Chondrocyte (in vitro differentiated cells): Measurements from ENCODE around the gene HOXC6. TPM values are rescaled to one million over a fixed set of nuclear protein-coding genes. Genes with fewer than 3 reads are reported as not detected.
A peak's percentile ranks its signal among the peaks of the same experiment; 100 is the strongest.

Experiments
- DNase-seq: peaks from one replicate; pipeline ENCODE4 v3.0.0; 2021; ENCODE audit warnings: mixed read lengths, low spot score
- H3K27ac Mint-ChIP-seq: one replicate; pipeline ENCODE4 v1.8.0; 2021; ENCODE audit warnings: mild to moderate bottlenecking, moderate library complexity, mixed read lengths; ENCODE audit not compliant: unreplicated experiment
- H3K27me3 Mint-ChIP-seq: 2 replicates; pipeline ENCODE4 v1.8.0; 2021; ENCODE audit warnings: low read depth, mixed read lengths
- H3K36me3 Mint-ChIP-seq: 2 replicates; pipeline ENCODE4 v1.8.0; 2021; ENCODE audit warnings: low read depth, mixed read lengths
- H3K4me1 Mint-ChIP-seq: 2 replicates; pipeline ENCODE4 v1.8.0; 2021; ENCODE audit warnings: low read depth, mild to moderate bottlenecking, mixed read lengths
- H3K4me3 Mint-ChIP-seq: one replicate; pipeline ENCODE4 v1.8.0; 2021; ENCODE audit warnings: mild to moderate bottlenecking, moderate library complexity, mixed read lengths; ENCODE audit not compliant: unreplicated experiment
- H3K9me3 Mint-ChIP-seq: 2 replicates; pipeline ENCODE4 v1.8.0; 2021; ENCODE audit warnings: low read depth, mixed read lengths
- total RNA-seq: library from RNA; stranded (reverse); gene quantifications from 3 replicates; pipeline ENCODE4 v1.2.1, GENCODE V29; 2021
- TF ChIP-seq, protein P1 (sequence below): fragments of 200-600 bp; sonication (generic); IDR thresholded peaks from 2 replicates; pipeline ENCODE4 v1.5.0; 2021; ENCODE audit warnings: antibody characterized with exemption, mild to moderate bottlenecking, moderate library complexity

HOXC6 gene
- total RNA-seq, 1 donor from 2014 or later: not detected

DNA sequence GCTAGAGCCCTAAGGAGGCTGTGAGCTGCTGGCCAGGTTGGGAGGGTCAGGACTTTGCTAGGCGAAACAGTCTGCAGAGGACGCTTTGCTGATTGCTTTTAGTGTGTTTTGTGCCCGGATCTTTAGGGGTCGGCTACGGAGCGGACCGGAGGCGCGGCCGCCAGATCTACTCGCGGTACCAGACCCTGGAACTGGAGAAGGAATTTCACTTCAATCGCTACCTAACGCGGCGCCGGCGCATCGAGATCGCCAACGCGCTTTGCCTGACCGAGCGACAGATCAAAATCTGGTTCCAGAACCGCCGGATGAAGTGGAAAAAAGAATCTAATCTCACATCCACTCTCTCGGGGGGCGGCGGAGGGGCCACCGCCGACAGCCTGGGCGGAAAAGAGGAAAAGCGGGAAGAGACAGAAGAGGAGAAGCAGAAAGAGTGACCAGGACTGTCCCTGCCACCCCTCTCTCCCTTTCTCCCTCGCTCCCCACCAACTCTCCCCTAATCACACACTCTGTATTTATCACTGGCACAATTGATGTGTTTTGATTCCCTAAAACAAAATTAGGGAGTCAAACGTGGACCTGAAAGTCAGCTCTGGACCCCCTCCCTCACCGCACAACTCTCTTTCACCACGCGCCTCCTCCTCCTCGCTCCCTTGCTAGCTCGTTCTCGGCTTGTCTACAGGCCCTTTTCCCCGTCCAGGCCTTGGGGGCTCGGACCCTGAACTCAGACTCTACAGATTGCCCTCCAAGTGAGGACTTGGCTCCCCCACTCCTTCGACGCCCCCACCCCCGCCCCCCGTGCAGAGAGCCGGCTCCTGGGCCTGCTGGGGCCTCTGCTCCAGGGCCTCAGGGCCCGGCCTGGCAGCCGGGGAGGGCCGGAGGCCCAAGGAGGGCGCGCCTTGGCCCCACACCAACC, 1.5 kb downstream of the HOXC6 start:
- Mint-ChIP-seq H3K9me3 (peaks cover 3% of the 10 kb centered on the region), H3K4me1 (peaks cover 19% of the 10 kb centered on the region), H3K27ac (no peak overlapping the region), H3K36me3 (peaks cover 9% of the 10 kb centered on the region), H3K27me3 (peaks cover 75% of the 10 kb centered on the region), H3K4me3 (no peak overlapping the region)
- TF ChIP-seq, protein P1, sequence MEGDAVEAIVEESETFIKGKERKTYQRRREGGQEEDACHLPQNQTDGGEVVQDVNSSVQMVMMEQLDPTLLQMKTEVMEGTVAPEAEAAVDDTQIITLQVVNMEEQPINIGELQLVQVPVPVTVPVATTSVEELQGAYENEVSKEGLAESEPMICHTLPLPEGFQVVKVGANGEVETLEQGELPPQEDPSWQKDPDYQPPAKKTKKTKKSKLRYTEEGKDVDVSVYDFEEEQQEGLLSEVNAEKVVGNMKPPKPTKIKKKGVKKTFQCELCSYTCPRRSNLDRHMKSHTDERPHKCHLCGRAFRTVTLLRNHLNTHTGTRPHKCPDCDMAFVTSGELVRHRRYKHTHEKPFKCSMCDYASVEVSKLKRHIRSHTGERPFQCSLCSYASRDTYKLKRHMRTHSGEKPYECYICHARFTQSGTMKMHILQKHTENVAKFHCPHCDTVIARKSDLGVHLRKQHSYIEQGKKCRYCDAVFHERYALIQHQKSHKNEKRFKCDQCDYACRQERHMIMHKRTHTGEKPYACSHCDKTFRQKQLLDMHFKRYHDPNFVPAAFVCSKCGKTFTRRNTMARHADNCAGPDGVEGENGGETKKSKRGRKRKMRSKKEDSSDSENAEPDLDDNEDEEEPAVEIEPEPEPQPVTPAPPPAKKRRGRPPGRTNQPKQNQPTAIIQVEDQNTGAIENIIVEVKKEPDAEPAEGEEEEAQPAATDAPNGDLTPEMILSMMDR: no peak
- DNase-seq: no peak

DNA sequence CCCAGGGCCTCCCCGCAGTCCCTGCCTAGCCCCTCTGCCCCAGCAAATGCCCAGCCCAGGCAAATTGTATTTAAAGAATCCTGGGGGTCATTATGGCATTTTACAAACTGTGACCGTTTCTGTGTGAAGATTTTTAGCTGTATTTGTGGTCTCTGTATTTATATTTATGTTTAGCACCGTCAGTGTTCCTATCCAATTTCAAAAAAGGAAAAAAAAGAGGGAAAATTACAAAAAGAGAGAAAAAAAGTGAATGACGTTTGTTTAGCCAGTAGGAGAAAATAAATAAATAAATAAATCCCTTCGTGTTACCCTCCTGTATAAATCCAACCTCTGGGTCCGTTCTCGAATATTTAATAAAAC, 2.2 kb downstream of the HOXC6 start:
- Mint-ChIP-seq H3K27me3 (peaks cover 79% of the 10 kb centered on the region), H3K4me3 (no peak overlapping the region), H3K36me3 (peaks cover 9% of the 10 kb centered on the region), H3K4me1 (peaks cover 19% of the 10 kb centered on the region), H3K27ac (no peak overlapping the region), H3K9me3 (peaks cover 3% of the 10 kb centered on the region)
- DNase-seq: no peak
- TF ChIP-seq, protein P1: no peak

DNA sequence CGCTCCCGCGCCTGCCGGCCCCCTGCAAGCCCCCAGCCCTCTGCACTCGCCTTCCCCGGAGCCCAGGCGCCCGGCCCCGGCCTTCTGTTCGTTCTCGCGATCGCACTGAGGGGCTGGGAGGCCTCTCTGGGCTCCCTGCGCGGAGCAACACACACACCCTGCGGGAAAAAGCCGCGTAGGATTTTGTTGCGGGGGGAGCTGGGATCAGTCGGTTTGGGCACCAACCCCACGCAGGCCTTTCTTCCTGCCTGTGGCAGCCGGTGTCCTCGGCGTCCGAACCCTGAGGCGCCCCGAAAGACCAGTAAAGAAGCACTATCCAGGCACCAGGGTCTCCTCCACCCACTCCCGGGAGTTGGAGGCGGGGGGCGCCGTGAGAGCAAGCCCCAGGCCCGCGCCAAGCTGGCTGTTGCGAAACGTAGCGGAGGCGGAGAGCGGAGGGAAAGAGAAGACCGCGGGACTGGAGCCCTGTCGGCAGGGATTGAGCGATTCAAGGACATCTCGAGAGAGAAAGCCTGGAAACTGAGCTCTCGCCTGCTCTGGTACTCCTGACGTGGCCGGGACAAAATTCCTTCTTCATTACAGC, 2.7 kb downstream of the HOXC6 start:
- TF ChIP-seq, protein P1: no peak
- peaks cover 3% of the 10 kb centered on the region for H3K9me3 Mint-ChIP-seq
- H3K27me3 Mint-ChIP-seq: peaks cover 79% of the 10 kb centered on the region
- H3K36me3 Mint-ChIP-seq: peaks cover 9% of the 10 kb centered on the region
- peaks cover 19% of the 10 kb centered on the region for H3K4me1 Mint-ChIP-seq
- peak overlapping the region; percentile 63 for H3K4me3 Mint-ChIP-seq
- DNase-seq: no peak
- no peak overlapping the region for H3K27ac Mint-ChIP-seq

DNA sequence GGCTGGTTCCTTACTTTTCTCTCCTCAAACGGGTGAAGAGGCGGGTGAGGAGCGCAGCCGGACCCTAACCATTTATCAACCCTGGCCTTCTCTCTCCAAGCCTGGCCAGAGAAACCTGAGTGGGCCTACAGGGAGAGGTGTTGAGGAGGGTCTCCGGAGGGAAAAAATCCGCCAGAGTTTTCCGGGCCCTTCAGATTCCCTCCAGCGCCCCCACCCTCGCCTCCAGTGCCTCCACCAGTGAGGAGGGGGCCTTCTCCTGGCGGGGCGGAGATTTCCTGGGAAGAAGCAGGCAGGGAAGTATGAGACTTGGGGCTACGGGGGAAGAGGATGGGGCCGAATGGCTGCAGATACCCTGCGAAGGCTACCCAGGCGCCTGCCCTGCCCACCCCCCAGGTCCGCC, 3.2 kb downstream of the HOXC6 start:
- Mint-ChIP-seq H3K27me3 (peaks cover 80% of the 10 kb centered on the region), H3K4me3 (peak overlapping the region; percentile 63), H3K36me3 (peaks cover 9% of the 10 kb centered on the region), H3K9me3 (peaks cover 3% of the 10 kb centered on the region), H3K27ac (no peak overlapping the region), H3K4me1 (peaks cover 19% of the 10 kb centered on the region)
- TF ChIP-seq, protein P1: no peak
- DNase-seq: no peak

DNA sequence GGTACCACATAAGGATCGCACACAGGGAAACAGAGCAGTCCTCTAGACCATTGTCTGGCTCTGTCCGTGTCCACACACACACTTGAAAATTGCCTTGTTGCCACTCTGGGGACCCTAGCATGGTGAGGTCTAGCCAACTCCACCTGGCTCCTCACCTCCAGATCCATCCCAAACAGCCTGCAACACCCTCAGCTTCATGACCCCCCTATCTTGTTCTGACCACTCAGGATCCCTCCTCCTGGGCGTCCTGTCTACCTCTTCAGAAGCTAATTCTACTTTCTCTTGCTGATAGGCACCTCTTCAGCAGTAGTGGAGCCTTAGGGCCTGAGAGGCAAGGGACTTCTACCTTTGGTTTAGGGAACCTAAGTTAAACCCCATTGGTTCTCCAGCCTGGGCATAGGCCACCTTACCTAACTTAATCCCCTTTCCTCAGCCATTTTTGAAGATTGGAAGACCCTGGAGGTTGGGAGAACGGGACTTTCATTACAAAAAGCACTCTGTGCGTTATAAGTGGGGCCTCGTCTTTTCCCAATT, 3.9 kb downstream of the HOXC6 start:
- peaks cover 78% of the 10 kb centered on the region for H3K27me3 Mint-ChIP-seq
- no peak overlapping the region for H3K27ac Mint-ChIP-seq
- no peak overlapping the region for H3K4me3 Mint-ChIP-seq
- peaks cover 19% of the 10 kb centered on the region for H3K4me1 Mint-ChIP-seq
- DNase-seq: no peak
- TF ChIP-seq, protein P1: no peak
- H3K36me3 Mint-ChIP-seq: peaks cover 7% of the 10 kb centered on the region
- H3K9me3 Mint-ChIP-seq: peaks cover 3% of the 10 kb centered on the region
